PC-3 (cell line): Measurements from ENCODE around the gene PLIN4. TPM values are rescaled to one million over a fixed set of nuclear protein-coding genes. Genes with fewer than 3 reads are reported as not detected.

Experiments
- ATAC-seq: fragments of 200-7000 bp; cut with Tn5 transposase; 2 replicates; pipeline ENCODE4 v1.9.1; 2020; ENCODE audit warnings: mild to moderate bottlenecking, moderate library complexity
- BruUV-seq: library from RNA; stranded (reverse); fragments of 400-500 nt; replicated peaks from 2 replicates; lab custom pipeline; 2021; lab: Mats Ljungman, UMichigan
- CTCF ChIA-PET: fragments of 300-600 bp; sonication (Branson Sonifier 250); formaldehyde crosslinking; loops from one replicate; lab custom pipeline; 2022; ENCODE audit warnings: antibody characterized with exemption; lab: Charles Lee
- POLR2A ChIA-PET: fragments of 300-600 bp; sonication (Branson Sonifier 250); formaldehyde crosslinking; loops from one replicate; lab custom pipeline; 2022; ENCODE audit warnings: antibody characterized with exemption; ENCODE audit not compliant: unreplicated experiment; lab: Charles Lee
- DNase-seq: peaks from one replicate; pipeline ENCODE4 v3.0.0-alpha.2; 2015
- H2AFZ ChIP-seq: fragments of 300-600 bp; sonication (generic); 2 replicates; pipeline ENCODE4 v1.6.0; 2016; ENCODE audit warnings: antibody characterized with exemption, low read length
- H3F3A ChIP-seq: fragments of 300-600 bp; sonication (generic); one replicate; pipeline ENCODE4 v1.6.0; 2017; ENCODE audit warnings: antibody characterized with exemption, low read length, control low read depth, mild to moderate bottlenecking; ENCODE audit not compliant: unreplicated experiment
- H3K27ac ChIP-seq: fragments of 300-600 bp; sonication (generic); 2 replicates; pipeline ENCODE4 v1.5.1; 2016; ENCODE audit warnings: mild to moderate bottlenecking, low read length
- H3K27me3 ChIP-seq: fragments of 300-600 bp; sonication (generic); 2 replicates; pipeline ENCODE4 v1.6.1; 2016; ENCODE audit warnings: low read length, mixed read lengths
- H3K36me3 ChIP-seq: fragments of 300-600 bp; sonication (generic); 2 replicates; pipeline ENCODE4 v1.6.1; 2016; ENCODE audit warnings: low read depth, mixed run types, low read length, mixed read lengths
- H3K4me1 ChIP-seq: fragments of 300-600 bp; sonication (generic); 2 replicates; pipeline ENCODE4 v1.5.1; 2016; ENCODE audit warnings: low read length; ENCODE audit not compliant: insufficient read depth
- H3K4me2 ChIP-seq: fragments of 300-600 bp; sonication (generic); 2 replicates; pipeline ENCODE4 v1.6.0; 2016; ENCODE audit warnings: low read length
- H3K4me3 ChIP-seq: fragments of 300-600 bp; sonication (generic); 2 replicates; pipeline ENCODE4 v1.5.1; 2016; ENCODE audit warnings: mild to moderate bottlenecking, low read length, mixed read lengths
- H3K79me2 ChIP-seq: fragments of 300-600 bp; sonication (generic); 2 replicates; pipeline ENCODE4 v1.6.1; 2017; ENCODE audit warnings: low read length, mixed read lengths
- H3K9ac ChIP-seq: fragments of 300-600 bp; sonication (generic); 2 replicates; pipeline ENCODE4 v1.6.0; 2016; ENCODE audit warnings: mild to moderate bottlenecking, low read length
- H3K9me2 ChIP-seq: fragments of 300-600 bp; sonication (generic); replicated peaks from 2 replicates; pipeline ENCODE4 v1.6.1; 2016; ENCODE audit warnings: mixed run types, low read length, mixed read lengths
- H3K9me3 ChIP-seq: fragments of 300-600 bp; sonication (generic); 2 replicates; pipeline ENCODE4 v1.6.1; 2016; ENCODE audit warnings: low read length, mixed read lengths
- H4K20me1 ChIP-seq: fragments of 300-600 bp; sonication (generic); 2 replicates; pipeline ENCODE4 v1.6.1; 2016; ENCODE audit warnings: low read length, mixed read lengths
- EZH2 ChIP-seq: fragments of 300-600 bp; sonication (generic); IDR thresholded peaks from one replicate; pipeline ENCODE4 v1.6.1; 2017; ENCODE audit warnings: antibody characterized with exemption, mild to moderate bottlenecking, low read length; ENCODE audit not compliant: unreplicated experiment
- EZH2phosphoT487 ChIP-seq: fragments of 300-600 bp; sonication (generic); IDR thresholded peaks from 2 replicates; pipeline ENCODE4 v1.6.1; 2018; ENCODE audit warnings: mild to moderate bottlenecking, antibody characterized with exemption, low read length, borderline replicate concordance
- intact Hi-C: fragments of 100-400 bp; cut with micrococcal nuclease; formaldehyde crosslinking; loops from 2 replicates; pipeline ENCODE4 v1.9.0; 2023
- total RNA-seq: library from RNA; depleted of rRNA; stranded (reverse); fragments of >200 nt; gene quantifications from 2 replicates; pipeline ENCODE4 v1.2.3, GENCODE V29; 2014
- TF ChIP-seq, protein P1 (sequence below): fragments of 300-600 bp; sonication (generic); conservative IDR thresholded peaks from 2 replicates; pipeline ENCODE4 v1.5.1; 2017; ENCODE audit warnings: antibody characterized with exemption, low read depth, mild to moderate bottlenecking, low read length

PLIN4 gene
- total RNA-seq, 1 experiment from 2014 or later = 9.1 TPM

DNA sequence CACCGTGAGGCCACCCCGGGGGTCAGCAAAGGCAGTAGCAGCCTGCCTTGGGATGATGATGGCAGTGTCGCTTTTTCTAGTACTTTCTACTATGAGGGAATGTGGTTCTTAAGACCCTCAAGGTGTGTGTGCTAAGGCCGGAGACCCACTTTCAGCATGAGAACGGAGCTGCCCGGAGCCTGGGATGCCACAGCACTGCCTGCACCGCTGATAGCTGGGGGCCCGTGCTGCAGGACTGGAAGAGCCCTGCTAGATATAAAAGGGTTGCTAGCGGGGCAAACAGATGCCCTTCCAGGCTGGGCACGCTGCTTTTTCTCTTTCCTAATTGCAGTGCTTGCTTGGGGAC, 14.5 kb downstream of the PLIN4 start:
- Histone ChIP-seq H3F3A (no peaks in the 10 kb centered on the region), H2AFZ (no peak overlapping the region), H3K79me2 (no peaks in the 10 kb centered on the region), H3K9me3 (no peaks in the 10 kb centered on the region), H3K9ac (no peak overlapping the region), H3K4me3 (no peak overlapping the region), H3K27me3 (no peaks in the 10 kb centered on the region), H3K4me1 (peaks cover 8% of the 10 kb centered on the region), H3K4me2 (no peak overlapping the region), H3K36me3 (no peaks in the 10 kb centered on the region), H4K20me1 (no peaks in the 10 kb centered on the region), H3K9me2 (no peaks in the 10 kb centered on the region), H3K27ac (no peak overlapping the region)
- DNase-seq (no peak), ATAC-seq (no peak)
- BruUV-seq = no TSS peak
- ChIA-PET CTCF (no interaction called here), POLR2A (no interaction called here)
- TF ChIP-seq EZH2phosphoT487 (no peak), EZH2 (no peak)
- TF ChIP-seq, protein P1, sequence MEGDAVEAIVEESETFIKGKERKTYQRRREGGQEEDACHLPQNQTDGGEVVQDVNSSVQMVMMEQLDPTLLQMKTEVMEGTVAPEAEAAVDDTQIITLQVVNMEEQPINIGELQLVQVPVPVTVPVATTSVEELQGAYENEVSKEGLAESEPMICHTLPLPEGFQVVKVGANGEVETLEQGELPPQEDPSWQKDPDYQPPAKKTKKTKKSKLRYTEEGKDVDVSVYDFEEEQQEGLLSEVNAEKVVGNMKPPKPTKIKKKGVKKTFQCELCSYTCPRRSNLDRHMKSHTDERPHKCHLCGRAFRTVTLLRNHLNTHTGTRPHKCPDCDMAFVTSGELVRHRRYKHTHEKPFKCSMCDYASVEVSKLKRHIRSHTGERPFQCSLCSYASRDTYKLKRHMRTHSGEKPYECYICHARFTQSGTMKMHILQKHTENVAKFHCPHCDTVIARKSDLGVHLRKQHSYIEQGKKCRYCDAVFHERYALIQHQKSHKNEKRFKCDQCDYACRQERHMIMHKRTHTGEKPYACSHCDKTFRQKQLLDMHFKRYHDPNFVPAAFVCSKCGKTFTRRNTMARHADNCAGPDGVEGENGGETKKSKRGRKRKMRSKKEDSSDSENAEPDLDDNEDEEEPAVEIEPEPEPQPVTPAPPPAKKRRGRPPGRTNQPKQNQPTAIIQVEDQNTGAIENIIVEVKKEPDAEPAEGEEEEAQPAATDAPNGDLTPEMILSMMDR = no peak
- intact Hi-C loops = no loop called here

DNA sequence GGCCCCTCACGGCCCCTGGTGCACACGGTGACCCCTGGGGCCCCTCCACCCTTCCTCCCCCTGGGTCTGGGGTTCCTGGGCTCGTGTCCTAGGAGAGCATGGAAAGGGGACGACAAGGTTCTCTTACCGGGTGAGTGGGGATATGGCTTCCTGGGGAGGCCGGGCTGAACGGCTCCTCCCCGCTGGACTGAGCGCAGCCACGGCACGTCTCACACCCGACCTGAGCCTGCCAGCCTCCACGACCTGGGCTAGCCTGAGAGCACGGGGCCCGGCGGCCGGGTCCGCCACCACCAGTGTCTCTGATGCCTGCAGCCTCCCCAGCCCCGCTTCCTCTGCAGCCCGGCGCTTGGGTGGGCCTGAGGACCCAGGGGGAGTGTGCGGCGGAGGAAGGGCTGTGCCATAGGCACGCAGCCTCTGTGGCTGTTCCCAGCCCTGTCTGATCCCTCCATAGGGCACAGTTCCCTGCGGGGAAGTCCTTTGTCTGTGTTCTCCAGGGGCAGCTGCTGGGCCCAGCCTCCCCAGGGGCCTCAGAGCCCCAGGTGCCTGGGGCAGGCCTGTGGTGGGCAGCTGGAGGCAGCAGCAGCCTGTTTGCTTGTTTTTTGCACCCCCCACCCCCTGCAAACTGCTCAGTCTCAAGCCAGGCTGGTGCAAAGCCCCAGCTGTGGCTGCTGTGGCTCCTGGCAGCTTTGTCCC, 15.0 kb downstream of the PLIN4 start:
- Histone ChIP-seq H3K27me3 (no peaks in the 10 kb centered on the region), H3K36me3 (peaks cover 3% of the 10 kb centered on the region; the same call in 1 of the 2 replicates), H3F3A (no peaks in the 10 kb centered on the region), H3K9me2 (no peaks in the 10 kb centered on the region), H3K27ac (no peak overlapping the region), H3K79me2 (no peaks in the 10 kb centered on the region), H3K4me1 (peaks cover 8% of the 10 kb centered on the region), H4K20me1 (no peaks in the 10 kb centered on the region), H3K4me3 (no peak overlapping the region), H3K9ac (no peak overlapping the region), H3K9me3 (no peaks in the 10 kb centered on the region), H3K4me2 (no peak overlapping the region), H2AFZ (no peak overlapping the region)
- TF ChIP-seq, protein P1 = no peak
- TF ChIP-seq EZH2 = no peak
- no peak for TF ChIP-seq EZH2phosphoT487
- ChIA-PET POLR2A (no interaction called here), CTCF (no interaction called here)
- ATAC-seq (no peak), DNase-seq (no peak)
- intact Hi-C loops = no loop called here
- BruUV-seq = no TSS peak
